SK-N-SH (cell line): ENCODE data around the gene ZNF697. TPM values are rescaled to one million over a fixed set of nuclear protein-coding genes. Genes with fewer than 3 reads are reported as not detected.

Source experiments
- CTCF ChIA-PET: fragments of 300-600, 350-600 bp; formaldehyde crosslinking; extraction: SDS; loops from one replicate; lab custom pipeline; 2021; lab: Yijun Ruan, JAX
- POLR2A ChIA-PET: fragments of 350-600 bp; sonication (Branson Sonifier 250); formaldehyde crosslinking; extraction: SDS; loops from one replicate; lab custom pipeline; 2020; ENCODE audit warnings: antibody characterized with exemption, inconsistent platforms; lab: Yijun Ruan, JAX
- DNase-seq: peaks from one replicate; pipeline ENCODE4 v3.0.0; 2012
- H2AFZ ChIP-seq: fragments of 200-600 bp; sonication (generic); 2 replicates; pipeline ENCODE4 v1.8.1; 2016; ENCODE audit warnings: antibody characterized with exemption, mild to moderate bottlenecking, low read depth
- H3F3A ChIP-seq: fragments of 200-600 bp; sonication (generic); replicated peaks from 2 replicates; pipeline ENCODE3; 2016; ENCODE audit warnings: antibody characterized with exemption, mild to moderate bottlenecking; ENCODE audit not compliant: insufficient read depth
- H3K27ac ChIP-seq, 2 experiments: fragments of 200-500 bp in 1 of 2; fragments of 200-600 bp in 1 of 2; sonication (Bioruptor generic) in 1 of 2; sonication (generic), shearing (Covaris generic) in 1 of 2; 2 replicates each; pipeline versions ENCODE4 v1.5.1 to v1.6.1; 2014 to 2016; ENCODE audit warnings: low read depth in 2 of 2, inconsistent platforms in 1 of 2, low read length in 1 of 2, mild to moderate bottlenecking in 1 of 2, mixed read lengths in 1 of 2
- H3K27me3 ChIP-seq: fragments of 200-600 bp; sonication (generic), shearing (Covaris generic); 2 replicates; pipeline ENCODE4 v1.6.1; 2016; ENCODE audit warnings: mixed run types; ENCODE audit not compliant: insufficient read depth
- H3K36me3 ChIP-seq, 2 experiments: fragments of 200-500 bp in 1 of 2; fragments of 200-600 bp in 1 of 2; sonication (Bioruptor generic) in 1 of 2; sonication (generic) in 1 of 2; replicated peaks in 1 of 2; 2 replicates each; pipeline versions ENCODE3 to v1.5.1; 2014 to 2016; ENCODE audit warnings: low read length in 1 of 2, mild to moderate bottlenecking in 1 of 2; ENCODE audit not compliant: insufficient read depth in 2 of 2, control insufficient read depth in 1 of 2
- H3K4me1 ChIP-seq, 2 experiments: fragments of 200-500 bp in 1 of 2; fragments of 200-600 bp in 1 of 2; sonication (Bioruptor generic) in 1 of 2; sonication (generic), shearing (Covaris generic) in 1 of 2; 2 replicates each; pipeline versions ENCODE4 v1.5.1 to v1.6.1; 2014 to 2016; ENCODE audit warnings: low read depth in 1 of 2, low read length in 1 of 2, mixed run types in 1 of 2; ENCODE audit not compliant: insufficient read depth in 2 of 2, control insufficient read depth in 1 of 2
- H3K4me2 ChIP-seq: fragments of 200-600 bp; sonication (generic), shearing (Covaris generic); 2 replicates; pipeline ENCODE4 v1.6.1; 2017; ENCODE audit warnings: mixed run types
- H3K4me3 ChIP-seq, 2 experiments: fragments of 200-500 bp in 1 of 2; fragments of 200-600 bp in 1 of 2; sonication (Bioruptor generic) in 1 of 2; sonication (generic), shearing (Covaris generic) in 1 of 2; 2 replicates each; pipeline versions ENCODE4 v1.5.1 to v1.8.1; 2014 to 2016; ENCODE audit warnings: low read depth in 2 of 2, inconsistent platforms in 1 of 2, low read length in 1 of 2, mild to moderate bottlenecking in 1 of 2, mixed read lengths in 1 of 2, moderate library complexity in 1 of 2
- H3K79me2 ChIP-seq: fragments of 200-600 bp; sonication (generic); 2 replicates; pipeline ENCODE4 v1.8.1; 2017; ENCODE audit warnings: mild to moderate bottlenecking; ENCODE audit not compliant: insufficient read depth
- H3K9ac ChIP-seq: fragments of 200-600 bp; sonication (generic); 2 replicates; pipeline ENCODE4 v1.6.1; 2017; ENCODE audit warnings: mixed run types
- H3K9me2 ChIP-seq: fragments of 200-600 bp; sonication (generic); 2 replicates; pipeline ENCODE4 v1.6.1; 2017; ENCODE audit warnings: mixed run types
- H3K9me3 ChIP-seq: fragments of 200-600 bp; sonication (generic); 2 replicates; pipeline ENCODE4 v1.6.1; 2017; ENCODE audit warnings: mixed run types, mild to moderate bottlenecking, moderate library complexity
- H4K20me1 ChIP-seq: fragments of 200-600 bp; sonication (generic); 2 replicates; pipeline ENCODE4 v1.6.1; 2017; ENCODE audit warnings: mild to moderate bottlenecking, mixed run types; ENCODE audit not compliant: insufficient read depth
- CTCF ChIP-seq: fragments of 200-600 bp; sonication (generic); IDR thresholded peaks from 2 replicates; pipeline ENCODE4 v1.6.1; 2017; ENCODE audit warnings: antibody characterized with exemption, mild to moderate bottlenecking, moderate library complexity
- EZH2phosphoT487 ChIP-seq: fragments of 200-600 bp; sonication (generic); IDR thresholded peaks from 2 replicates; pipeline ENCODE4 v1.6.1; 2017; ENCODE audit warnings: low read depth, mixed run types, mild to moderate bottlenecking, antibody characterized with exemption, moderate library complexity, borderline replicate concordance
- FOSL2 ChIP-seq: IDR thresholded peaks from 2 replicates; pipeline ENCODE4 v1.4.0; 2012; ENCODE audit warnings: low read depth, mild to moderate bottlenecking, moderate library complexity, borderline replicate concordance
- FOXJ3 ChIP-seq: sonication (generic); formaldehyde crosslinking; IDR thresholded peaks from 2 replicates; pipeline ENCODE4 v1.5.1; 2020; ENCODE audit warnings: mild to moderate bottlenecking, missing genetic modification reagents
- FOXM1 ChIP-seq: IDR thresholded peaks from 2 replicates; pipeline ENCODE4 v1.4.0; 2012; ENCODE audit warnings: low read depth, mild to moderate bottlenecking
- GABPA ChIP-seq: IDR thresholded peaks from 2 replicates; pipeline ENCODE4 v1.4.0; 2012; ENCODE audit warnings: low read depth, mild to moderate bottlenecking
- MXI1 ChIP-seq: IDR thresholded peaks from 2 replicates; pipeline ENCODE4 v1.6.1; 2012; ENCODE audit warnings: mild to moderate bottlenecking, low read depth, low read length, improper control_type of control experiment
- NFIC ChIP-seq: IDR thresholded peaks from 2 replicates; pipeline ENCODE4 v1.4.0; 2012; ENCODE audit warnings: borderline replicate concordance
- NRF1 ChIP-seq: IDR thresholded peaks from 2 replicates; pipeline ENCODE4 v1.6.1; 2012; ENCODE audit warnings: low read depth, mild to moderate bottlenecking, low read length
- POLR2AphosphoS5 ChIP-seq: IDR thresholded peaks from 2 replicates; pipeline ENCODE4 v1.6.1; 2012; ENCODE audit warnings: low read depth, low read length
- RCOR1 ChIP-seq: fragments of 150-350 bp; IDR thresholded peaks from 2 replicates; pipeline ENCODE4 v1.6.1; 2017; ENCODE audit warnings: antibody characterized with exemption, low read length
- RXRA ChIP-seq: IDR thresholded peaks from 2 replicates; pipeline ENCODE4 v1.4.0; 2012; ENCODE audit warnings: low read depth, mild to moderate bottlenecking, borderline replicate concordance
- SMC3 ChIP-seq: IDR thresholded peaks from 2 replicates; pipeline ENCODE4 v1.6.1; 2012; ENCODE audit warnings: low read depth, low read length, improper control_type of control experiment
- TAF1 ChIP-seq: IDR thresholded peaks from 2 replicates; pipeline ENCODE4 v1.6.1; 2012; ENCODE audit warnings: low read depth, mild to moderate bottlenecking, low read length, moderate library complexity, borderline replicate concordance
- TCF12 ChIP-seq: IDR thresholded peaks from 2 replicates; pipeline ENCODE4 v1.4.0; 2012
- USF2 ChIP-seq: fragments of 150-350 bp; IDR thresholded peaks from 2 replicates; pipeline ENCODE4 v1.6.1; 2017; ENCODE audit warnings: antibody characterized with exemption, low read length, low read depth, borderline replicate concordance
- whole genome bisulfite sequencing: methylation state at CpG from one replicate; pipeline ENCODE4 v1.1.6; 2017; ENCODE audit warnings: low lambda C conversion rate; 5-methylcytosine and 5-hydroxymethylcytosine counted together
- polyA plus RNA-seq, 3 experiments: library from polyadenylated mRNA; depleted of rRNA; stranded (reverse); fragments of >200 nt; gene quantifications; 2 replicates each; pipeline ENCODE4 v1.2.3, GENCODE V29; 2012
- TF ChIP-seq, protein P1 (sequence below): IDR thresholded peaks from 2 replicates; pipeline ENCODE4 v1.6.1; 2012; ENCODE audit warnings: mild to moderate bottlenecking, low read depth, low read length, moderate library complexity
- TF ChIP-seq, protein P2 (sequence below): IDR thresholded peaks from 2 replicates; pipeline ENCODE4 v1.4.0; 2012; ENCODE audit warnings: low read depth, borderline replicate concordance
- TF ChIP-seq, protein P3 (sequence below): IDR thresholded peaks from 2 replicates; pipeline ENCODE4 v1.4.0; 2012; ENCODE audit warnings: low read depth

Gene ZNF697
- polyA plus RNA-seq, 1 of the 3 experiments (the other 2 are of a cell fraction), result 3.4 TPM

DNA sequence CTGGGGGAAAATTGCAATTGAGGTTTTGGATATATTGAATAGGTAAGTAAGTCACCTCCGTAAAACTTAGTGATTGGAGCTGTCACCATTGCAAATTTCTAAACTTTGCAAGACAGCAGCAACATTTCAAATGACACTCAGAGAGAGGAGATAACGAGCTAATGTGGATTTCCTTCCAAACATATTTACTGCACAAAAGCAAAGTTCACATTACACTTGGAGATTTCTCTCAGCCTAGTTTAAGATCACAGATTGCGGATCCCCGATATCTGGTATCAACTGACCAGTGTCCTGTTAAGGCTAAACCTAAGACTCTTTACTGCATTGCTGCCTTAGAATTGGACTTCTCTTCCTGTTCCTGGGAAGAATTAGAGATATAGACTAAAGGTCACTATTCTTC lies 47.5 kb downstream of the ZNF697 start (continued):
- TF ChIP-seq, protein P1, sequence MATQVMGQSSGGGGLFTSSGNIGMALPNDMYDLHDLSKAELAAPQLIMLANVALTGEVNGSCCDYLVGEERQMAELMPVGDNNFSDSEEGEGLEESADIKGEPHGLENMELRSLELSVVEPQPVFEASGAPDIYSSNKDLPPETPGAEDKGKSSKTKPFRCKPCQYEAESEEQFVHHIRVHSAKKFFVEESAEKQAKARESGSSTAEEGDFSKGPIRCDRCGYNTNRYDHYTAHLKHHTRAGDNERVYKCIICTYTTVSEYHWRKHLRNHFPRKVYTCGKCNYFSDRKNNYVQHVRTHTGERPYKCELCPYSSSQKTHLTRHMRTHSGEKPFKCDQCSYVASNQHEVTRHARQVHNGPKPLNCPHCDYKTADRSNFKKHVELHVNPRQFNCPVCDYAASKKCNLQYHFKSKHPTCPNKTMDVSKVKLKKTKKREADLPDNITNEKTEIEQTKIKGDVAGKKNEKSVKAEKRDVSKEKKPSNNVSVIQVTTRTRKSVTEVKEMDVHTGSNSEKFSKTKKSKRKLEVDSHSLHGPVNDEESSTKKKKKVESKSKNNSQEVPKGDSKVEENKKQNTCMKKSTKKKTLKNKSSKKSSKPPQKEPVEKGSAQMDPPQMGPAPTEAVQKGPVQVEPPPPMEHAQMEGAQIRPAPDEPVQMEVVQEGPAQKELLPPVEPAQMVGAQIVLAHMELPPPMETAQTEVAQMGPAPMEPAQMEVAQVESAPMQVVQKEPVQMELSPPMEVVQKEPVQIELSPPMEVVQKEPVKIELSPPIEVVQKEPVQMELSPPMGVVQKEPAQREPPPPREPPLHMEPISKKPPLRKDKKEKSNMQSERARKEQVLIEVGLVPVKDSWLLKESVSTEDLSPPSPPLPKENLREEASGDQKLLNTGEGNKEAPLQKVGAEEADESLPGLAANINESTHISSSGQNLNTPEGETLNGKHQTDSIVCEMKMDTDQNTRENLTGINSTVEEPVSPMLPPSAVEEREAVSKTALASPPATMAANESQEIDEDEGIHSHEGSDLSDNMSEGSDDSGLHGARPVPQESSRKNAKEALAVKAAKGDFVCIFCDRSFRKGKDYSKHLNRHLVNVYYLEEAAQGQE, result no peak
- no peak for TF ChIP-seq SMC3
- TF ChIP-seq POLR2AphosphoS5, result no peak
- TF ChIP-seq MXI1, result no peak
- no peak for TF ChIP-seq TCF12
- TF ChIP-seq, all 33 proteins: peak for 0

GRCh38 chr1:119595606-119596005 lies 52.5 kb downstream of the ZNF697 start:
- H3K9me3 ChIP-seq, result no peaks in the 10 kb centered on the region
- H3K27ac ChIP-seq, result peak overlapping the region in 1 of 2 experiments; percentile 16; a peak in 1 of 4 replicates
- no peak overlapping the region for H2AFZ ChIP-seq
- TF ChIP-seq CTCF (no peak), EZH2phosphoT487 (no peak), FOSL2 (no peak), USF2 (no peak), NFIC (no peak), FOXM1 (no peak), FOXJ3 (CRISPR knock-in tag) (no peak), POLR2AphosphoS5 (no peak), RCOR1 (no peak), TAF1 (no peak), NRF1 (no peak), GABPA (no peak), RXRA (no peak)
- TF ChIP-seq, protein P2, sequence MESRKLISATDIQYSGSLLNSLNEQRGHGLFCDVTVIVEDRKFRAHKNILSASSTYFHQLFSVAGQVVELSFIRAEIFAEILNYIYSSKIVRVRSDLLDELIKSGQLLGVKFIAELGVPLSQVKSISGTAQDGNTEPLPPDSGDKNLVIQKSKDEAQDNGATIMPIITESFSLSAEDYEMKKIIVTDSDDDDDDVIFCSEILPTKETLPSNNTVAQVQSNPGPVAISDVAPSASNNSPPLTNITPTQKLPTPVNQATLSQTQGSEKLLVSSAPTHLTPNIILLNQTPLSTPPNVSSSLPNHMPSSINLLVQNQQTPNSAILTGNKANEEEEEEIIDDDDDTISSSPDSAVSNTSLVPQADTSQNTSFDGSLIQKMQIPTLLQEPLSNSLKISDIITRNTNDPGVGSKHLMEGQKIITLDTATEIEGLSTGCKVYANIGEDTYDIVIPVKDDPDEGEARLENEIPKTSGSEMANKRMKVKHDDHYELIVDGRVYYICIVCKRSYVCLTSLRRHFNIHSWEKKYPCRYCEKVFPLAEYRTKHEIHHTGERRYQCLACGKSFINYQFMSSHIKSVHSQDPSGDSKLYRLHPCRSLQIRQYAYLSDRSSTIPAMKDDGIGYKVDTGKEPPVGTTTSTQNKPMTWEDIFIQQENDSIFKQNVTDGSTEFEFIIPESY, result no peak
- TF ChIP-seq, protein P3, sequence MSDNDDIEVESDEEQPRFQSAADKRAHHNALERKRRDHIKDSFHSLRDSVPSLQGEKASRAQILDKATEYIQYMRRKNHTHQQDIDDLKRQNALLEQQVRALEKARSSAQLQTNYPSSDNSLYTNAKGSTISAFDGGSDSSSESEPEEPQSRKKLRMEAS, result no peak
- TF ChIP-seq, protein P1, result no peak
- TF ChIP-seq, all 33 proteins: peak for 0
- H4K20me1 ChIP-seq, result no peaks in the 10 kb centered on the region
- ChIA-PET POLR2A (no interaction called here), CTCF (interaction anchor here (1.0 to 2.7 kb wide), 3 partner anchors 9 to 52 kb away, joined by 3 to 13 read pairs (median 3); partner anchors contain the start of gene ZNF697)
- WGBS, result 2% methylated on average over 2 of the region's 2 CpGs
- DNase-seq, result no peak
- H3F3A ChIP-seq, result no peaks in the 10 kb centered on the region
- no peaks in the 10 kb centered on the region for H3K79me2 ChIP-seq
- H3K4me1 ChIP-seq, result no peaks in the 10 kb centered on the region
- H3K36me3 ChIP-seq, result no peaks in the 10 kb centered on the region
- H3K9me2 ChIP-seq, result no peaks in the 10 kb centered on the region
- H3K4me2 ChIP-seq, result no peak overlapping the region
- no peak overlapping the region for H3K9ac ChIP-seq
- H3K27me3 ChIP-seq, result no peaks in the 10 kb centered on the region
- H3K4me3 ChIP-seq, result no peak overlapping the region
